Cardiac fibroblast (primary cell): ENCODE data around the gene SERPINI1.
A peak's percentile ranks its signal among the peaks of the same experiment; 100 is the strongest.

Source experiments
- DNase-seq, 2 donors: peaks; one replicate each; pipeline versions ENCODE4 v3.0.0 to v3.0.0-alpha.2; 2010; ENCODE audit warnings: low read depth in 2 of 2
- H3K4me3 ChIP-seq, 2 donors: replicated peaks in 1 of 2; 1 replicate in 1 of 2; 2 replicates in 1 of 2; pipeline ENCODE4 v1.5.1; 2011; ENCODE audit warnings: low read depth in 2 of 2, low read length in 2 of 2, mild to moderate bottlenecking in 2 of 2, moderate library complexity in 1 of 2
- TF ChIP-seq, protein P1 (sequence below): IDR thresholded peaks from one replicate; pipeline ENCODE4 v1.5.1; 2011; ENCODE audit warnings: low read depth, mild to moderate bottlenecking, low read length, inconsistent platforms

The SERPINI1 gene

DNA sequence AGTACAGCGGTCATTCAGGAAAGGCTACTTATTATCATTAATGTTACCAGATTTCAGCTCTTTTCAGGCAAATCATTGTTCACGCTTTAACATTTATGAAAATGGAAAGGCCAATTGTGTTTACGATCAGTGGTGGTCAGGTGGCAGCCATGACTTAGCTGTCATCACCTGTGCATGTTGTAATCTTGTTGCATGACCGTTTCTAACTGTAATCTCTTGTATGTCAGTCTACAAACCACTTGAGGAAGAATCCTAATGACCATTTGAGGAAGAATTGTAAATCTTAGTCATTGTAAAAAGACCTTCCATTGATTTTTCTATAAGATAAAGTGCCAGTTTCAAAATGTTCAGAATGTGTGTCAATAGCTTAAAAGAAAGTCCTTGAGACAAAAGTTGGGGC lies 100.4 kb downstream of the SERPINI1 start:
- no peak overlapping the region for H3K4me3 ChIP-seq
- DNase-seq = no peak
- TF ChIP-seq, protein P1, sequence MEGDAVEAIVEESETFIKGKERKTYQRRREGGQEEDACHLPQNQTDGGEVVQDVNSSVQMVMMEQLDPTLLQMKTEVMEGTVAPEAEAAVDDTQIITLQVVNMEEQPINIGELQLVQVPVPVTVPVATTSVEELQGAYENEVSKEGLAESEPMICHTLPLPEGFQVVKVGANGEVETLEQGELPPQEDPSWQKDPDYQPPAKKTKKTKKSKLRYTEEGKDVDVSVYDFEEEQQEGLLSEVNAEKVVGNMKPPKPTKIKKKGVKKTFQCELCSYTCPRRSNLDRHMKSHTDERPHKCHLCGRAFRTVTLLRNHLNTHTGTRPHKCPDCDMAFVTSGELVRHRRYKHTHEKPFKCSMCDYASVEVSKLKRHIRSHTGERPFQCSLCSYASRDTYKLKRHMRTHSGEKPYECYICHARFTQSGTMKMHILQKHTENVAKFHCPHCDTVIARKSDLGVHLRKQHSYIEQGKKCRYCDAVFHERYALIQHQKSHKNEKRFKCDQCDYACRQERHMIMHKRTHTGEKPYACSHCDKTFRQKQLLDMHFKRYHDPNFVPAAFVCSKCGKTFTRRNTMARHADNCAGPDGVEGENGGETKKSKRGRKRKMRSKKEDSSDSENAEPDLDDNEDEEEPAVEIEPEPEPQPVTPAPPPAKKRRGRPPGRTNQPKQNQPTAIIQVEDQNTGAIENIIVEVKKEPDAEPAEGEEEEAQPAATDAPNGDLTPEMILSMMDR = no peak

DNA sequence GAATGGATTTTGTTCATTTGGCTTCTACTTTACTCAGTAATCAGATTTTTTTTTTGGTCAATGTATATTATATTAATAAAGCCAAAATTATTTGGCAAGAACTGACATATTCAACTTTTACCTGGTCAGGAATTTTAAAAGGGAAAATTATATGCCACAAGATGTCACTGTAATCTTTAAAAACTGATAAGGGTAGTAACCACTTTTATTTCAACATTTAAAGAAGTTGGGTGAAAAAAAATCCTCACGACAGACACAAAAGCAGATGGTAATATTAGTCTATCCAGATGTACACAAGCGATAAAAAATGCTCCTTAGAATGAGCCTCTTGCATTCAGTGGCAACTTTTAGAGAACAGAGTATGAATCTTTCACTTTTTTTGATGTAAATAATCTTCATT lies 101.9 kb downstream of the SERPINI1 start:
- TF ChIP-seq, protein P1 = no peak
- peak in 1 of 2 donors; percentile 41 for DNase-seq
- no peak overlapping the region for H3K4me3 ChIP-seq

DNA sequence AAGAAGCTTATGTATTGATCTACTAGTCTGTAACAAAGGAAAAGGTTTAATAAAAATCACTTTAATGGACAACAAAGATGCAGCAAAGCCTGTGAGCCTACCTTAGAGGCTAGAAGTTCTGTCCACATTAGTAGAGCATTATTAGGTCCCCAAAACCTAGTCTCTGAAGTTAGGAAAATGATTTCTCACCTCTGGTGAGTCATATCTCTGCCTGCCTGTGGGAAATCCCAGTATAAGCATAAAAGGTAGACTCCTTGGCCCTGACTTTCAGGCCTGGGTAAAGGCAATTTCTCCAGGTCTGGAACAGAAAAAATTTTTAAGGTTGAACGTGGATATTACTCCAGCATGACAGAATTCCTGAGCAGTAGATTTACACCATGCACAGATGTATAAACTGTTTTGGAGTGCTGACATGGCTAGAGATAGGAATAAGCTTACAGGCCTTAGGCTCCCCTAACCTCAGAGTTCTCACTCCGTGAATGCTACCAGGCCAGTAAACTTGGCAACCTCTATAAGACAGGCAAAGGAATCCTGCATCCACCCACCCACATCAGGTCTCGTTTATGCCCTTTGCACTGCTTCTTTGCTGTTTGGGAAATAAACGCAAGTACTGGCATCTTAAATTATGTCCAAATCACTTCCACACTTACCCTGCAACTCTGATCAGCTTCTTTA lies 104.1 kb downstream of the SERPINI1 start:
- TF ChIP-seq, protein P1 = no peak
- no peak overlapping the region for H3K4me3 ChIP-seq
- DNase-seq = no peak

DNA sequence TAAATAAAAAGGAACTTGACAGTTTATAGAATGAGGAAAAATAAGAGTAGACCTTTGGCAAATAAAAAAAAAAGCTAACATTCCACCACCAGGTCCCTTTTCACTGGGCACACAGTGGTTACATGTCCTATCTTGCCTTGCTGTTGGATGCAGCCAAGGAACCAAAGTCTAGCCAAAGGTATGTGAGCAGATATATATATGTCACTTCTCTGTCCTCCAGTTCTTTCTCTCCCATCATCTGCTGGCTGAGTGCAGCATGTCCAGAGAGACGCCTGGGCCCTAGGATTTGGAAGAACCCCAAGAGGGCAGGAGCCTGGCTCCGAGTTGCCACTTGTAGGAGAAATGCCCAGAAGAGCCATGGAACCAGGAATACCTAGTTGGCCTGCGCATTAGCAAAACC lies 104.7 kb downstream of the SERPINI1 start:
- TF ChIP-seq, protein P1 = no peak
- no peak overlapping the region for H3K4me3 ChIP-seq
- no peak for DNase-seq

DNA sequence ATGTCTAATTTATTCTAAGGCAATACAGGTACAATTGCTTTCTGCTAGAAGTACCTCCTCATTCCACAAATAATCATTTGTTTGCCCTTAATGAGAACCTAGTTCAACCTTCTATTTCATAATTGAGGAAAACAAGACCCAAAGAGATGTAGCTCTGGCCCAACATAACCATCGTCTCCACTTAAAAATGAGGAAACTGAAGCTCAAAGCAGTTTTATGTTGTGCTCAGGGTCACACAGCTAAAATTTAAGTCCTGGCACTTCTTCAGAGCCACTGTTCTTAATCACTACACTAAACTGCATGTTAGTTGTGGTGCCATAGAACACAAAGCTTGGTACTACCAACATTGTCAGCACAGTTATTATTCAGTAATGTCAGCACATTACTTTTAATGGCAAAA lies 108.0 kb downstream of the SERPINI1 start:
- DNase-seq = no peak
- no peak overlapping the region for H3K4me3 ChIP-seq
- TF ChIP-seq, protein P1 = no peak

DNA sequence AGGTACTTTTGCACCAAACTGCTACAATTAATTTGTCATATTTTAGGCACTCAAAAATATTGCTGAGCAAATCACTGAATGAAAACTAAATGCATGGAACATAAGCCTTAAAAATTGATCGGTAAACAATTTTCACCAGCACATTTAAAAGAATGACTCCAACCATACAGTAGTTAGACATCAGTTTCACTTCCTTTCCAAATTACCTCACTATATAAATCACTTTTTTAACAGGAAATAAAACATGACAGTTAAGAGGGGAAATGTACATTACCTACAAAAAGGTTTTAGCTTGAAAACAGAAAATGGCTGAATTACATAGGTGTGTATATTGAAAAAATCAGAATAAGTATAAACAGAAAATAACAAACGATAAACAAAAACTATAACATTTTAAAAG lies 108.4 kb downstream of the SERPINI1 start:
- DNase-seq = no peak
- TF ChIP-seq, protein P1 = no peak
- no peak overlapping the region for H3K4me3 ChIP-seq

DNA sequence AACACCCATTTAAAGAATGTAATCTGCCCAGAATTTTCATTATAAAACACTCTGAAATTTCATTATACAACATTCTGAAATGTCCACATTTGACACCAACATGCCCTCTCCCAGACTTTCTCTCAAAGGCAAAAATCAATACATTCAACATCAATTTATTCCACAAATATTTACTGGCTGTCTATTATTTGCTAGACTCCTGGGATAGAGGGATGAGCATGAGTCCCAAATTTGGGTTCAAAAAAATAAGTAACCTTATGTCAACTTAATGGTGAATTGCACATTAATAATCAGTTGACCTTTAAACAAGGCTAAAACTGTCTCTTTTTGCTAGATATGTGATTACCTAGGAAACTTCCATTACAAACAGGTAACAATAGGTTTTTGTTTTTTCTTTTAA lies 109.0 kb downstream of the SERPINI1 start:
- TF ChIP-seq, protein P1 = no peak
- no peak for DNase-seq
- no peak overlapping the region for H3K4me3 ChIP-seq
